KMS-11 (cell line): ENCODE results near the gene CDK6.
A peak's percentile ranks its signal among the peaks of the same experiment; 100 is the strongest.

Experiments used
- H2AFZ ChIP-seq: fragments of 200-600 bp; sonication (generic); 2 replicates; pipeline ENCODE4 v1.6.1; 2016; ENCODE audit warnings: antibody characterized with exemption, mixed run types, low read depth
- H3K27ac ChIP-seq: fragments of 200-600 bp; sonication (generic); 2 replicates; pipeline ENCODE4 v1.6.1; 2016; ENCODE audit warnings: mild to moderate bottlenecking, mixed run types
- H3K27me3 ChIP-seq: fragments of 200-600 bp; sonication (generic); 2 replicates; pipeline ENCODE4 v1.6.1; 2017; ENCODE audit warnings: mild to moderate bottlenecking, low read depth, mixed run types, moderate library complexity; ENCODE audit not compliant: insufficient read depth
- H3K36me3 ChIP-seq: fragments of 200-600 bp; sonication (generic); 2 replicates; pipeline ENCODE4 v1.6.1; 2017; ENCODE audit warnings: mild to moderate bottlenecking, mixed run types; ENCODE audit not compliant: insufficient read depth
- H3K4me1 ChIP-seq: fragments of 200-600 bp; sonication (generic); 2 replicates; pipeline ENCODE4 v1.6.1; 2016; ENCODE audit warnings: mild to moderate bottlenecking, low read depth, mixed run types; ENCODE audit not compliant: poor library complexity, severe bottlenecking
- H3K4me2 ChIP-seq: fragments of 200-600 bp; sonication (generic); 2 replicates; pipeline ENCODE4 v1.7.0; 2016; ENCODE audit warnings: mild to moderate bottlenecking, mixed run types
- H3K4me3 ChIP-seq: fragments of 200-600 bp; sonication (generic); IDR thresholded peaks from 2 replicates; pipeline ENCODE4 v1.6.1; 2017; ENCODE audit warnings: low read depth, low read length, mixed read lengths; ENCODE audit not compliant: insufficient read depth
- H3K79me2 ChIP-seq: fragments of 200-600 bp; sonication (generic); 2 replicates; pipeline ENCODE4 v1.6.1; 2016; ENCODE audit warnings: low read depth, mixed run types; ENCODE audit not compliant: insufficient read depth
- H3K9ac ChIP-seq: fragments of 200-600 bp; sonication (generic); 2 replicates; pipeline ENCODE4 v1.6.1; 2016; ENCODE audit warnings: mild to moderate bottlenecking, mixed run types
- H4K20me1 ChIP-seq: fragments of 200-600 bp; sonication (generic); 2 replicates; pipeline ENCODE4 v1.6.1; 2016; ENCODE audit warnings: mild to moderate bottlenecking, mixed run types; ENCODE audit not compliant: insufficient read depth
- CTCF ChIP-seq: fragments of 200-600 bp; sonication (generic); conservative IDR thresholded peaks from 2 replicates; pipeline ENCODE4 v1.6.1; 2017; ENCODE audit warnings: low read depth, mild to moderate bottlenecking, antibody characterized with exemption, low read length, moderate library complexity, mixed read lengths

The CDK6 gene

GRCh38 chr7:92815412-92815811 is 21.0 kb downstream of the CDK6 start:
- Histone ChIP-seq H3K79me2 (peaks cover 91% of the 10 kb centered on the region), H4K20me1 (no peaks in the 10 kb centered on the region), H3K4me3 (no peak overlapping the region), H3K27me3 (no peaks in the 10 kb centered on the region), H3K4me1 (peaks cover 100% of the 10 kb centered on the region), H3K27ac (peak overlapping the region; percentile 98), H3K9ac (peak overlapping the region; percentile 19; the same call in 1 of the 2 replicates), H3K36me3 (no peaks in the 10 kb centered on the region; the same call in 1 of the 2 replicates), H2AFZ (no peak overlapping the region), H3K4me2 (peak overlapping the region; percentile 85)
- no peak for TF ChIP-seq CTCF

GRCh38 chr7:92813390-92814024 is 22.9 kb downstream of the CDK6 start:
- Histone ChIP-seq H3K4me3 (no peak overlapping the region), H3K27ac (peak overlapping the region; percentile 98), H3K4me1 (peaks cover 100% of the 10 kb centered on the region), H4K20me1 (no peaks in the 10 kb centered on the region), H2AFZ (no peak overlapping the region), H3K9ac (peak overlapping the region; percentile 70), H3K79me2 (peaks cover 87% of the 10 kb centered on the region), H3K4me2 (peak overlapping the region; percentile 85), H3K36me3 (no peaks in the 10 kb centered on the region; the same call in 1 of the 2 replicates), H3K27me3 (no peaks in the 10 kb centered on the region)
- no peak for TF ChIP-seq CTCF

- H3K4me1 ChIP-seq: peaks cover 100% of the 10 kb centered on the region
Measured at GRCh38 chr7:92811158-92811557, 25.2 kb downstream of the CDK6 start.

GRCh38 chr7:92809760-92810573 is 26.4 kb downstream of the CDK6 start:
- H3K36me3 ChIP-seq: no peaks in the 10 kb centered on the region; the same call in 1 of the 2 replicates
- H2AFZ ChIP-seq: no peak overlapping the region

More at GRCh38 chr7:92811158-92811557, 25.2 kb downstream of the CDK6 start:
- H4K20me1 ChIP-seq: no peaks in the 10 kb centered on the region
- no peaks in the 10 kb centered on the region; the same call in 1 of the 2 replicates for H3K36me3 ChIP-seq
- peaks cover 87% of the 10 kb centered on the region for H3K79me2 ChIP-seq
- H3K9ac ChIP-seq: peak overlapping the region; percentile 70; the same call in 1 of the 2 replicates
- H3K4me3 ChIP-seq: no peak overlapping the region
- no peak for TF ChIP-seq CTCF
- H3K4me2 ChIP-seq: peak overlapping the region; percentile 85
- no peaks in the 10 kb centered on the region for H3K27me3 ChIP-seq
- H3K27ac ChIP-seq: peak overlapping the region; percentile 98
- H2AFZ ChIP-seq: no peak overlapping the region

More at GRCh38 chr7:92809760-92810573, 26.4 kb downstream of the CDK6 start:
- H3K4me3 ChIP-seq: no peak overlapping the region
- H3K27me3 ChIP-seq: no peaks in the 10 kb centered on the region
- no peaks in the 10 kb centered on the region for H4K20me1 ChIP-seq
- peak overlapping the region; percentile 98 for H3K27ac ChIP-seq
- H3K9ac ChIP-seq: peak overlapping the region; percentile 70
- peak overlapping the region; percentile 85 for H3K4me2 ChIP-seq
- peaks cover 100% of the 10 kb centered on the region for H3K4me1 ChIP-seq
- TF ChIP-seq CTCF: no peak
- H3K79me2 ChIP-seq: peaks cover 87% of the 10 kb centered on the region
